ENCODE measurements around the gene SLC1A7.

GRCh38 chr1:53145619-53145941, 3.1 kb upstream of the SLC1A7 start:
- peak; percentile 40; the same call in 1 of the 2 replicates for TF ChIP-seq POLR2A (IDR thresholded peaks at IDR 0.05; ENCODE audit: low read length)
- TF ChIP-seq CTCF (IDR thresholded peaks at IDR 0.05) = no peak
- no peak for TF ChIP-seq ZFP36 (IDR thresholded peaks at IDR 0.05; ENCODE audit: borderline replicate concordance, partially characterized antibody)
- no peak for TF ChIP-seq JUNB (IDR thresholded peaks at IDR 0.05)

Data from A549 (cell line).